Naive B cell (primary cell): Measurements from ENCODE around the gene KISS1R. TPM values are rescaled to one million over a fixed set of nuclear protein-coding genes. Genes with fewer than 3 reads are reported as not detected.

Experiments
- ATAC-seq, 2 donors: fragments of 150-1000 bp; cut with Tn5 transposase; 2 replicates each; pipeline ENCODE4 v1.10.0; 2021; ENCODE audit warnings: low read depth in 2 of 2, mild to moderate bottlenecking in 2 of 2, moderate library complexity in 2 of 2
- DNase-seq: peaks from one replicate; pipeline ENCODE4 v3.0.0; 2022
- H3K27ac Mint-ChIP-seq, 6 donors: one replicate each; pipeline ENCODE4 v1.8.0; 2020 to 2022; ENCODE audit warnings: mild to moderate bottlenecking in 6 of 6, mixed read lengths in 6 of 6, moderate library complexity in 5 of 6, inconsistent platforms in 2 of 6
- H3K27me3 Mint-ChIP-seq, 3 donors: one replicate each; pipeline ENCODE4 v1.8.0; 2021 to 2022; ENCODE audit warnings: mixed read lengths in 3 of 3, mild to moderate bottlenecking in 1 of 3
- H3K36me3 Mint-ChIP-seq, 2 donors: one replicate each; pipeline ENCODE4 v1.8.0; 2020 to 2022; ENCODE audit warnings: mixed read lengths in 2 of 2, inconsistent platforms in 1 of 2, mild to moderate bottlenecking in 1 of 2
- H3K4me1 Mint-ChIP-seq, 3 donors: one replicate each; pipeline ENCODE4 v1.8.0; 2020 to 2022; ENCODE audit warnings: mixed read lengths in 3 of 3, inconsistent platforms in 1 of 3, mild to moderate bottlenecking in 1 of 3, moderate library complexity in 1 of 3
- H3K4me3 Mint-ChIP-seq, 8 donors: one replicate each; pipeline ENCODE4 v1.8.0; 2020 to 2022; ENCODE audit warnings: mild to moderate bottlenecking in 8 of 8, mixed read lengths in 8 of 8, moderate library complexity in 8 of 8, inconsistent platforms in 2 of 8
- H3K9me3 Mint-ChIP-seq, 7 donors: one replicate each; pipeline ENCODE4 v1.8.0; 2020 to 2022; ENCODE audit warnings: mixed read lengths in 7 of 7, mild to moderate bottlenecking in 5 of 7, inconsistent platforms in 2 of 7, moderate library complexity in 1 of 7
- polyA plus RNA-seq, 6 donors: library from polyadenylated mRNA; unstranded; fragments of 300-500 nt; fragmentation: Illumina TruSeq; gene quantifications; one replicate each; pipeline ENCODE4 v1.2.3, GENCODE V29; 2021; ENCODE audit warnings: low read depth in 6 of 6

The KISS1R gene
- polyA plus RNA-seq, 6 donors from 2014 or later = 0.17 to 0.42 (median 0.33) TPM; not detected in 2

- Mint-ChIP-seq H3K36me3 (peaks cover 0 to 6% of the 10 kb centered on the region in 2 donors), H3K27me3 (peaks cover 0 to 6% (median 4%) of the 10 kb centered on the region in 3 donors), H3K4me1 (peaks cover 29 to 61% (median 42%) of the 10 kb centered on the region in 3 donors), H3K9me3 (no peaks in the 10 kb centered on the region), H3K27ac (peak overlapping the region; percentile 78 to 100 (median 99)), H3K4me3 (peak overlapping the region; percentile 49 to 91 (median 82))
- no peak for ATAC-seq
- no peak for DNase-seq
These were observed 5.7 kb upstream of the KISS1R start for GRCh38 chr19:911197-912033.

GRCh38 chr19:912181-913079, 4.7 kb upstream of the KISS1R start:
- peaks cover 0 to 6% of the 10 kb centered on the region in 2 donors for H3K36me3 Mint-ChIP-seq

GRCh38 chr19:913080-913748, 3.9 kb upstream of the KISS1R start, which contains the start of gene R3HDM4:
Gene R3HDM4 (minus strand): TSS chr19:913219. CDS start chr19:913157, 62 bp downstream.
- H3K9me3 Mint-ChIP-seq = no peaks in the 10 kb centered on the region
- H3K27me3 Mint-ChIP-seq = peaks cover 0 to 11% (median 4%) of the 10 kb centered on the region in 3 donors
- ATAC-seq (peak; percentile 44 to 48), DNase-seq (peak; percentile 85)
- H3K4me1 Mint-ChIP-seq = peaks cover 22 to 45% (median 33%) of the 10 kb centered on the region in 3 donors
- H3K27ac Mint-ChIP-seq = peak within 1 kb of the TSS; percentile 89 to 100 (median 96)
- H3K36me3 Mint-ChIP-seq = peaks cover 0 to 6% of the 10 kb centered on the region in 2 donors
- peak within 1 kb of the TSS; percentile 82 to 95 (median 88) for H3K4me3 Mint-ChIP-seq

More at GRCh38 chr19:912181-913079, 4.7 kb upstream of the KISS1R start:
- Mint-ChIP-seq H3K27me3 (peaks cover 0 to 6% (median 4%) of the 10 kb centered on the region in 3 donors), H3K4me3 (peak overlapping the region; percentile 77 to 95 (median 85)), H3K27ac (peak overlapping the region; percentile 42 to 100 (median 82)), H3K4me1 (peaks cover 24 to 51% (median 32%) of the 10 kb centered on the region in 3 donors), H3K9me3 (no peaks in the 10 kb centered on the region)
- ATAC-seq (peak; percentile 3), DNase-seq (peak; percentile 49)

- Mint-ChIP-seq H3K9me3 (no peaks in the 10 kb centered on the region), H3K27me3 (peaks cover 0 to 11% (median 4%) of the 10 kb centered on the region in 3 donors), H3K36me3 (no peaks in the 10 kb centered on the region), H3K27ac (peak overlapping the region in 2 of 6 donors; percentile 82), H3K4me1 (peaks cover 12 to 33% (median 30%) of the 10 kb centered on the region in 3 donors), H3K4me3 (peak overlapping the region in 4 of 8 donors; percentile 47 to 77 (median 49))
- DNase-seq = no peak
- no peak for ATAC-seq
These were observed 349 bp upstream of the KISS1R start for GRCh38 chr19:916645-917322.

GRCh38 chr19:918152-918437, 962 bp downstream of the KISS1R start:
- Mint-ChIP-seq H3K4me3 (peak overlapping the region in 7 of 8 donors; percentile 25 to 85 (median 77)), H3K4me1 (peaks cover 16 to 36% (median 33%) of the 10 kb centered on the region in 3 donors), H3K27ac (peak overlapping the region in 4 of 6 donors; percentile 42 to 93 (median 66)), H3K36me3 (no peaks in the 10 kb centered on the region), H3K27me3 (peaks cover 0 to 11% (median 4%) of the 10 kb centered on the region in 3 donors), H3K9me3 (no peaks in the 10 kb centered on the region)
- no peak for DNase-seq
- ATAC-seq = no peak

- H3K9me3 Mint-ChIP-seq = no peaks in the 10 kb centered on the region
- H3K27ac Mint-ChIP-seq = peak overlapping the region in 3 of 6 donors; percentile 56 to 91 (median 82)
- ATAC-seq = no peak
These were observed 1.5 kb downstream of the KISS1R start for GRCh38 chr19:918481-919198.

GRCh38 chr19:919199-920050, 2.3 kb downstream of the KISS1R start:
- H3K36me3 Mint-ChIP-seq = no peaks in the 10 kb centered on the region
- ATAC-seq (peak; percentile 34 to 37), DNase-seq (peak; percentile 63)
- peak overlapping the region in 4 of 6 donors; percentile 20 to 91 (median 38) for H3K27ac Mint-ChIP-seq
- peaks cover 16 to 41% (median 33%) of the 10 kb centered on the region in 3 donors for H3K4me1 Mint-ChIP-seq
- H3K27me3 Mint-ChIP-seq = peaks cover 0 to 11% (median 4%) of the 10 kb centered on the region in 3 donors
- H3K9me3 Mint-ChIP-seq = no peaks in the 10 kb centered on the region
- H3K4me3 Mint-ChIP-seq = peak overlapping the region; percentile 51 to 88 (median 69)

More at GRCh38 chr19:918481-919198, 1.5 kb downstream of the KISS1R start:
- Mint-ChIP-seq H3K4me1 (peaks cover 16 to 36% (median 34%) of the 10 kb centered on the region in 3 donors), H3K36me3 (no peaks in the 10 kb centered on the region), H3K4me3 (peak overlapping the region in 7 of 8 donors; percentile 47 to 77 (median 68)), H3K27me3 (peaks cover 0 to 11% (median 4%) of the 10 kb centered on the region in 3 donors)
- no peak for DNase-seq

- H3K9me3 Mint-ChIP-seq = no peaks in the 10 kb centered on the region
- peak overlapping the region in 4 of 6 donors; percentile 38 to 93 (median 82) for H3K27ac Mint-ChIP-seq
- H3K4me1 Mint-ChIP-seq = peaks cover 12 to 36% (median 30%) of the 10 kb centered on the region in 3 donors
- peak; percentile 36 for ATAC-seq
- peak; percentile 71 for DNase-seq
- no peaks in the 10 kb centered on the region for H3K36me3 Mint-ChIP-seq
- H3K4me3 Mint-ChIP-seq = peak overlapping the region; percentile 71 to 88 (median 82)
- H3K27me3 Mint-ChIP-seq = peaks cover 0 to 5% (median 0%) of the 10 kb centered on the region in 3 donors
These were observed 3.1 kb downstream of the KISS1R start for GRCh38 chr19:920051-920864.

GRCh38 chr19:924553-925086, 7.5 kb downstream of the KISS1R start:
- H3K4me1 Mint-ChIP-seq = peaks cover 8 to 24% (median 21%) of the 10 kb centered on the region in 3 donors
- peak overlapping the region in 2 of 6 donors; percentile 65 to 87 for H3K27ac Mint-ChIP-seq
- peak overlapping the region; percentile 78 to 93 (median 88) for H3K4me3 Mint-ChIP-seq
- no peaks in the 10 kb centered on the region for H3K27me3 Mint-ChIP-seq
- no peaks in the 10 kb centered on the region for H3K9me3 Mint-ChIP-seq
- DNase-seq = no peak
- ATAC-seq = no peak
- H3K36me3 Mint-ChIP-seq = no peaks in the 10 kb centered on the region

- no peaks in the 10 kb centered on the region for H3K27me3 Mint-ChIP-seq
- H3K9me3 Mint-ChIP-seq = no peaks in the 10 kb centered on the region
These were observed 8.0 kb downstream of the KISS1R start for GRCh38 chr19:925087-925525.

More at GRCh38 chr19:925087-925525, 8.0 kb downstream of the KISS1R start:
- ATAC-seq (peak; percentile 55 to 59), DNase-seq (no peak)
- Mint-ChIP-seq H3K27ac (peak overlapping the region in 4 of 6 donors; percentile 65 to 95 (median 84)), H3K4me3 (peak overlapping the region; percentile 78 to 93 (median 88)), H3K4me1 (peaks cover 8 to 24% (median 21%) of the 10 kb centered on the region in 3 donors), H3K36me3 (no peaks in the 10 kb centered on the region)
